ENCODE results near the gene KRTAP4-5. TPM values are rescaled to one million over a fixed set of nuclear protein-coding genes. Genes with fewer than 3 reads are reported as not detected.

The KRTAP4-5 gene
- total and polyA plus RNA-seq, 2 experiments from 2014 or later: not detected

GRCh38 chr17:41178843-41179616, 29.4 kb upstream of the KRTAP4-5 start:
- Histone ChIP-seq H3K4me2 (no peak overlapping the region), H3F3A (replicated peaks; ENCODE audit: low read depth) (no peaks in the 10 kb centered on the region), H3K27me3 (ENCODE audit: insufficient read depth) (no peaks in the 10 kb centered on the region), H3K9me2 (ENCODE audit: insufficient read depth) (no peaks in the 10 kb centered on the region), H3K36me3 (ENCODE audit: insufficient read depth) (no peaks in the 10 kb centered on the region), H3K27ac (ENCODE audit: low read depth) (no peak overlapping the region), H4K20me1 (replicated peaks; ENCODE audit: insufficient read depth) (no peaks in the 10 kb centered on the region; the same call in 1 of the 2 replicates), H3K79me2 (replicated peaks; ENCODE audit: insufficient read depth) (no peaks in the 10 kb centered on the region), H3K4me1 (ENCODE audit: insufficient read depth) (no peaks in the 10 kb centered on the region), H3K4me3 (no peak overlapping the region), H2AFZ (no peak overlapping the region)
- H3K27me3 Mint-ChIP-seq (ENCODE audit: insufficient read depth, low read depth, poor library complexity): peaks cover 5% of the 10 kb centered on the region
- H3K4me1 Mint-ChIP-seq: no peaks in the 10 kb centered on the region
- TF ChIP-seq ZNF331 (CRISPR knock-in tag; IDR thresholded peaks at IDR 0.05; ENCODE audit: low read depth) (no peak), STAT1 (IDR thresholded peaks at IDR 0.05; ENCODE audit: unreplicated experiment) (no peak), NANOG (IDR thresholded peaks at IDR 0.05; ENCODE audit: borderline replicate concordance) (no peak), POLR2AphosphoS5 (IDR thresholded peaks at IDR 0.05; ENCODE audit: low read depth) (no peak), CREB1 (CRISPR knock-in tag; IDR thresholded peaks at IDR 0.05; ENCODE audit: low read depth) (no peak), ZNF462 (CRISPR knock-in tag; IDR thresholded peaks at IDR 0.05) (no peak), EZH2 (IDR thresholded peaks at IDR 0.05; ENCODE audit: low read depth, unreplicated experiment) (no peak), JUNB (IDR thresholded peaks at IDR 0.05; ENCODE audit: unreplicated experiment) (no peak), EZH2phosphoT487 (IDR thresholded peaks at IDR 0.05; ENCODE audit: unreplicated experiment) (no peak), ZNF114 (CRISPR knock-in tag; IDR thresholded peaks at IDR 0.05) (no peak)
- TF ChIP-seq, protein P1, sequence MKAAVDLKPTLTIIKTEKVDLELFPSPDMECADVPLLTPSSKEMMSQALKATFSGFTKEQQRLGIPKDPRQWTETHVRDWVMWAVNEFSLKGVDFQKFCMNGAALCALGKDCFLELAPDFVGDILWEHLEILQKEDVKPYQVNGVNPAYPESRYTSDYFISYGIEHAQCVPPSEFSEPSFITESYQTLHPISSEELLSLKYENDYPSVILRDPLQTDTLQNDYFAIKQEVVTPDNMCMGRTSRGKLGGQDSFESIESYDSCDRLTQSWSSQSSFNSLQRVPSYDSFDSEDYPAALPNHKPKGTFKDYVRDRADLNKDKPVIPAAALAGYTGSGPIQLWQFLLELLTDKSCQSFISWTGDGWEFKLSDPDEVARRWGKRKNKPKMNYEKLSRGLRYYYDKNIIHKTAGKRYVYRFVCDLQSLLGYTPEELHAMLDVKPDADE (IDR thresholded peaks at IDR 0.05): no peak
- TF ChIP-seq, protein P2, sequence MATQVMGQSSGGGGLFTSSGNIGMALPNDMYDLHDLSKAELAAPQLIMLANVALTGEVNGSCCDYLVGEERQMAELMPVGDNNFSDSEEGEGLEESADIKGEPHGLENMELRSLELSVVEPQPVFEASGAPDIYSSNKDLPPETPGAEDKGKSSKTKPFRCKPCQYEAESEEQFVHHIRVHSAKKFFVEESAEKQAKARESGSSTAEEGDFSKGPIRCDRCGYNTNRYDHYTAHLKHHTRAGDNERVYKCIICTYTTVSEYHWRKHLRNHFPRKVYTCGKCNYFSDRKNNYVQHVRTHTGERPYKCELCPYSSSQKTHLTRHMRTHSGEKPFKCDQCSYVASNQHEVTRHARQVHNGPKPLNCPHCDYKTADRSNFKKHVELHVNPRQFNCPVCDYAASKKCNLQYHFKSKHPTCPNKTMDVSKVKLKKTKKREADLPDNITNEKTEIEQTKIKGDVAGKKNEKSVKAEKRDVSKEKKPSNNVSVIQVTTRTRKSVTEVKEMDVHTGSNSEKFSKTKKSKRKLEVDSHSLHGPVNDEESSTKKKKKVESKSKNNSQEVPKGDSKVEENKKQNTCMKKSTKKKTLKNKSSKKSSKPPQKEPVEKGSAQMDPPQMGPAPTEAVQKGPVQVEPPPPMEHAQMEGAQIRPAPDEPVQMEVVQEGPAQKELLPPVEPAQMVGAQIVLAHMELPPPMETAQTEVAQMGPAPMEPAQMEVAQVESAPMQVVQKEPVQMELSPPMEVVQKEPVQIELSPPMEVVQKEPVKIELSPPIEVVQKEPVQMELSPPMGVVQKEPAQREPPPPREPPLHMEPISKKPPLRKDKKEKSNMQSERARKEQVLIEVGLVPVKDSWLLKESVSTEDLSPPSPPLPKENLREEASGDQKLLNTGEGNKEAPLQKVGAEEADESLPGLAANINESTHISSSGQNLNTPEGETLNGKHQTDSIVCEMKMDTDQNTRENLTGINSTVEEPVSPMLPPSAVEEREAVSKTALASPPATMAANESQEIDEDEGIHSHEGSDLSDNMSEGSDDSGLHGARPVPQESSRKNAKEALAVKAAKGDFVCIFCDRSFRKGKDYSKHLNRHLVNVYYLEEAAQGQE (IDR thresholded peaks at IDR 0.05; ENCODE audit: unreplicated experiment): no peak
- H3K36me3 Mint-ChIP-seq (ENCODE audit: low read depth): no peaks in the 10 kb centered on the region
- DNase-seq (ENCODE audit: low spot score) (no peak), ATAC-seq (no peak)
- no peaks in the 10 kb centered on the region for H3K9me3 Mint-ChIP-seq
- no peak overlapping the region for H3K27ac Mint-ChIP-seq
- no peak overlapping the region for H3K4me3 Mint-ChIP-seq
